H9 (cell line): ENCODE results near the gene SNX5. TPM values are rescaled to one million over a fixed set of nuclear protein-coding genes. Genes with fewer than 3 reads are reported as not detected.

Experiments
- DNase-seq: peaks from one replicate; pipeline ENCODE4 v3.0.0-alpha.2; 2017
- H2AFZ ChIP-seq: one replicate; pipeline ENCODE4 v1.6.1; 2013; ENCODE audit warnings: mild to moderate bottlenecking, low read length, control low read depth, moderate library complexity
- H2AK5ac ChIP-seq: 2 replicates; pipeline ENCODE4 v1.6.1; 2013; ENCODE audit warnings: low read length, control low read depth, mixed read lengths; ENCODE audit not compliant: insufficient read length
- H2BK120ac ChIP-seq: one replicate; pipeline ENCODE4 v1.6.1; 2013; ENCODE audit warnings: low read depth, mild to moderate bottlenecking, low read length, control low read depth, inconsistent platforms; ENCODE audit not compliant: poor library complexity, severe bottlenecking
- H2BK12ac ChIP-seq: 2 replicates; pipeline ENCODE4 v1.6.1; 2013; ENCODE audit warnings: low read length, control low read depth, mixed read lengths, low read depth; ENCODE audit not compliant: insufficient read length
- H2BK15ac ChIP-seq: 2 replicates; pipeline ENCODE4 v1.6.1; 2013; ENCODE audit warnings: low read depth, low read length, control low read depth
- H2BK20ac ChIP-seq: one replicate; pipeline ENCODE4 v1.6.1; 2013; ENCODE audit warnings: low read depth, mild to moderate bottlenecking, low read length, control low read depth, inconsistent platforms; ENCODE audit not compliant: poor library complexity, severe bottlenecking
- H2BK5ac ChIP-seq: 2 replicates; pipeline ENCODE4 v1.6.1; 2013; ENCODE audit warnings: low read length, control low read depth, mixed read lengths; ENCODE audit not compliant: insufficient read length
- H3K14ac ChIP-seq: 2 replicates; pipeline ENCODE4 v1.6.1; 2013; ENCODE audit warnings: low read length, control low read depth; ENCODE audit not compliant: insufficient read depth
- H3K18ac ChIP-seq: 2 replicates; pipeline ENCODE4 v1.6.1; 2013; ENCODE audit warnings: low read depth, mild to moderate bottlenecking, mixed read lengths, low read length, control low read depth; ENCODE audit not compliant: insufficient read length
- H3K23ac ChIP-seq: 2 replicates; pipeline ENCODE4 v1.6.1; 2013; ENCODE audit warnings: low read length, control low read depth, mixed read lengths, low read depth; ENCODE audit not compliant: insufficient read length
- H3K23me2 ChIP-seq: 2 replicates; pipeline ENCODE4 v1.6.1; 2013; ENCODE audit warnings: low read depth, mild to moderate bottlenecking, mixed read lengths, low read length, control low read depth; ENCODE audit not compliant: insufficient read length, poor library complexity, severe bottlenecking
- H3K27ac ChIP-seq: 2 replicates; pipeline ENCODE4 v1.5.1; 2013; ENCODE audit warnings: low read length, control low read depth, mixed read lengths, low read depth; ENCODE audit not compliant: insufficient read length
- H3K27me3 ChIP-seq: 2 replicates; pipeline ENCODE4 v1.6.1; 2013; ENCODE audit warnings: low read length, control low read depth, inconsistent platforms; ENCODE audit not compliant: insufficient read depth
- H3K4ac ChIP-seq: 2 replicates; pipeline ENCODE4 v1.6.1; 2013; ENCODE audit warnings: low read depth, mild to moderate bottlenecking, control low read depth, inconsistent platforms, low read length, moderate library complexity
- H3K4me1 ChIP-seq: 2 replicates; pipeline ENCODE4 v1.6.1; 2013; ENCODE audit warnings: low read length, control low read depth, inconsistent platforms; ENCODE audit not compliant: insufficient read depth
- H3K4me2 ChIP-seq: 2 replicates; pipeline ENCODE4 v1.6.1; 2013; ENCODE audit warnings: low read length, control low read depth, mixed read lengths; ENCODE audit not compliant: insufficient read length, insufficient read depth
- H3K56ac ChIP-seq: 2 replicates; pipeline ENCODE4 v1.6.1; 2013; ENCODE audit warnings: low read depth, mild to moderate bottlenecking, mixed read lengths, low read length, control low read depth; ENCODE audit not compliant: insufficient read length
- H3K79me1 ChIP-seq: 2 replicates; pipeline ENCODE4 v1.6.1; 2013; ENCODE audit warnings: low read depth, mild to moderate bottlenecking, moderate library complexity, low read length, control low read depth, inconsistent platforms; ENCODE audit not compliant: insufficient read depth, poor library complexity, severe bottlenecking
- H3K79me2 ChIP-seq: 2 replicates; pipeline ENCODE4 v1.6.1; 2013; ENCODE audit warnings: low read length, control low read depth, inconsistent platforms; ENCODE audit not compliant: insufficient read depth
- H3K9ac ChIP-seq: 2 replicates; pipeline ENCODE4 v1.6.1; 2013; ENCODE audit warnings: low read length, control low read depth, mixed read lengths; ENCODE audit not compliant: insufficient read length; ENCODE audit errors: extremely low read depth
- H3K9me3 ChIP-seq: one replicate; pipeline ENCODE4 v1.6.1; 2013; ENCODE audit warnings: low read depth, low read length, inconsistent platforms; ENCODE audit not compliant: control insufficient read depth
- H3T11ph ChIP-seq: one replicate; pipeline ENCODE4 v1.6.1; 2013; ENCODE audit warnings: mild to moderate bottlenecking, low read length, control low read depth, inconsistent platforms
- H4K20me1 ChIP-seq: one replicate; pipeline ENCODE4 v1.6.1; 2013; ENCODE audit not compliant: control insufficient read depth, insufficient read length, insufficient read depth
- H4K5ac ChIP-seq: 2 replicates; pipeline ENCODE4 v1.6.1; 2013; ENCODE audit warnings: low read depth, mild to moderate bottlenecking, mixed read lengths, low read length, control low read depth; ENCODE audit not compliant: insufficient read length
- H4K8ac ChIP-seq: replicated peaks from 2 replicates; pipeline ENCODE4 v1.6.1; 2013; ENCODE audit warnings: low read length, control low read depth, mixed read lengths, low read depth; ENCODE audit not compliant: insufficient read length
- H4K91ac ChIP-seq: 2 replicates; pipeline ENCODE4 v1.6.1; 2013; ENCODE audit warnings: low read depth, mild to moderate bottlenecking, moderate library complexity, mixed read lengths, low read length, control low read depth; ENCODE audit not compliant: insufficient read length
- H3K27ac Mint-ChIP-seq, 3 experiments: 2 replicates in 2 of 3; 3 replicates in 1 of 3; pipeline ENCODE4 v1.8.0; 2020 to 2021; ENCODE audit warnings: mixed read lengths in 3 of 3, mild to moderate bottlenecking in 1 of 3, moderate library complexity in 1 of 3
- H3K27me3 Mint-ChIP-seq: 2 replicates; pipeline ENCODE4 v1.8.0; 2021; ENCODE audit warnings: low read depth, mild to moderate bottlenecking, moderate library complexity, mixed read lengths
- H3K36me3 Mint-ChIP-seq, 3 experiments: 2 replicates in 2 of 3; 3 replicates in 1 of 3; pipeline ENCODE4 v1.8.0; 2020 to 2021; ENCODE audit warnings: low read depth in 3 of 3, mixed read lengths in 3 of 3; ENCODE audit not compliant: insufficient read depth in 1 of 3
- H3K4me1 Mint-ChIP-seq, 2 experiments: 2 replicates each; pipeline ENCODE4 v1.8.0; 2020; ENCODE audit warnings: mixed read lengths in 2 of 2
- H3K4me3 Mint-ChIP-seq, 2 experiments: 2 replicates in 1 of 2; 3 replicates in 1 of 2; pipeline ENCODE4 v1.8.0; 2020 to 2021; ENCODE audit warnings: mild to moderate bottlenecking in 2 of 2, mixed read lengths in 2 of 2, moderate library complexity in 1 of 2
- H3K9me3 Mint-ChIP-seq, 2 experiments: 2 replicates in 1 of 2; 3 replicates in 1 of 2; pipeline ENCODE4 v1.8.0; 2020; ENCODE audit warnings: mild to moderate bottlenecking in 2 of 2, mixed read lengths in 2 of 2, moderate library complexity in 1 of 2
- WGBS: extraction: QIAGEN DNeasy Blood & Tissue Kit; methylation state at CpG from one replicate; pipeline ENCODE4 v1.1.7; 2013; ENCODE audit warnings: missing lambda C conversion rate, low lambda C conversion rate, mixed read lengths; ENCODE audit not compliant: insufficient read length; ENCODE audit errors: extremely low coverage; 5-methylcytosine and 5-hydroxymethylcytosine counted together
- total RNA-seq: library from RNA; stranded (reverse); gene quantifications from 2 replicates; pipeline ENCODE4 v1.2.1, GENCODE V29; 2021
- TF ChIP-seq, protein P1 (sequence below): fragments of 200-600 bp; sonication (generic); conservative IDR thresholded peaks from 3 replicates; pipeline ENCODE4 v1.8.0; 2021; ENCODE audit warnings: antibody characterized with exemption, mild to moderate bottlenecking

Gene SNX5
- total RNA-seq, 1 experiment from 2014 or later, result 194 TPM

DNA sequence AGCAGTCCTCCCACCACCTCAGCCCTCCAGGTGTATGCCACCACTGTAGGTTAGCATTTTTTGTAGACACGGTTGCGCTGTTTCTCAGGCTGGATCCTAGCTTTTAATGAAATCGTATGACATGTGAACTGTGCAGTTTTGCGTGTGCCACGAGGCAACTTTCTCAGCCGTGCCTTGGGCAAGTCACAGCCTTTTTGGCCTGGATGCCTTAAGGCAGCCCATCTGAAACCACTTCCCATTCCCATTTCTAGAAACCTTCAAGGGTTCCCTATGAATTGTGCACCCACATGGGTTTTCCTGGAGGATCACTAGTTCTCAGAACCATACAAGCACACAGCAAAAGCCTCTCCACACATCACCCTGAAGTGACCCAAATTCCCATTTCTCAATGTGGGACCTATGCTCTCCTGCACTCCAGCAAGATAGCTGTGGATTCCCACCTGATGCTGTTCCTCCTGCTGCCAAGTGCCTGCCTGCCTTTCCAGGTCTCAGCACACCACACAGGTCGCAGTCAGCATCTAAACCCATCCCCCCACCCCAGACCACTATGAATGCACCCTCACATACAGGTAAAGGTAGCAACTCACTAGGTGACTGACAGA, 28.9 kb downstream of the SNX5 start:
- H3K27ac ChIP-seq, result peak overlapping the region; percentile 50

More for the DNA sequence above, 28.9 kb downstream of the SNX5 start:
- Histone ChIP-seq H3K79me2 (no peaks in the 10 kb centered on the region), H4K20me1 (peaks cover 2% of the 10 kb centered on the region), H3K4ac (no peak overlapping the region), H2BK15ac (no peak overlapping the region), H3K9ac (peak overlapping the region; percentile 18), H2AFZ (no peak overlapping the region), H4K5ac (no peak overlapping the region), H3K23me2 (no peaks in the 10 kb centered on the region), H3K79me1 (no peaks in the 10 kb centered on the region), H3K4me1 (peaks cover 7% of the 10 kb centered on the region; the same call in 1 of the 2 replicates), H3K56ac (no peak overlapping the region), H3K27me3 (no peaks in the 10 kb centered on the region; the same call in 1 of the 2 replicates), H3K14ac (no peak overlapping the region), H3K18ac (peak overlapping the region; percentile 4), H2BK12ac (no peak overlapping the region), H2BK120ac (no peak overlapping the region), H3K9me3 (no peaks in the 10 kb centered on the region), H3K23ac (no peak overlapping the region), H2AK5ac (no peak overlapping the region), H2BK5ac (no peak overlapping the region), H3T11ph (no peak overlapping the region), H3K4me2 (peak overlapping the region; percentile 10), H2BK20ac (no peak overlapping the region), H4K8ac (no peak overlapping the region), H4K91ac (no peak overlapping the region)
- H3K27me3 Mint-ChIP-seq, result peaks cover 20% of the 10 kb centered on the region
- peaks cover 25 to 43% (median 34%) of the 10 kb centered on the region in 3 experiments; a peak in 6 of 7 replicates for H3K36me3 Mint-ChIP-seq
- H3K9me3 Mint-ChIP-seq, result no peaks in the 10 kb centered on the region
- TF ChIP-seq, protein P1, sequence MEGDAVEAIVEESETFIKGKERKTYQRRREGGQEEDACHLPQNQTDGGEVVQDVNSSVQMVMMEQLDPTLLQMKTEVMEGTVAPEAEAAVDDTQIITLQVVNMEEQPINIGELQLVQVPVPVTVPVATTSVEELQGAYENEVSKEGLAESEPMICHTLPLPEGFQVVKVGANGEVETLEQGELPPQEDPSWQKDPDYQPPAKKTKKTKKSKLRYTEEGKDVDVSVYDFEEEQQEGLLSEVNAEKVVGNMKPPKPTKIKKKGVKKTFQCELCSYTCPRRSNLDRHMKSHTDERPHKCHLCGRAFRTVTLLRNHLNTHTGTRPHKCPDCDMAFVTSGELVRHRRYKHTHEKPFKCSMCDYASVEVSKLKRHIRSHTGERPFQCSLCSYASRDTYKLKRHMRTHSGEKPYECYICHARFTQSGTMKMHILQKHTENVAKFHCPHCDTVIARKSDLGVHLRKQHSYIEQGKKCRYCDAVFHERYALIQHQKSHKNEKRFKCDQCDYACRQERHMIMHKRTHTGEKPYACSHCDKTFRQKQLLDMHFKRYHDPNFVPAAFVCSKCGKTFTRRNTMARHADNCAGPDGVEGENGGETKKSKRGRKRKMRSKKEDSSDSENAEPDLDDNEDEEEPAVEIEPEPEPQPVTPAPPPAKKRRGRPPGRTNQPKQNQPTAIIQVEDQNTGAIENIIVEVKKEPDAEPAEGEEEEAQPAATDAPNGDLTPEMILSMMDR, result no peak
- H3K4me1 Mint-ChIP-seq, result peaks cover 61 to 63% of the 10 kb centered on the region in 2 experiments
- H3K4me3 Mint-ChIP-seq, result peak overlapping the region in 1 of 2 experiments; percentile 59; a peak in 3 of 5 replicates
- peak overlapping the region; percentile 44 to 95 (median 83) for H3K27ac Mint-ChIP-seq
- WGBS, result no CpG with 5 or more reads among the region's 7 CpGs
- peak; percentile 54 for DNase-seq
